Upper lobe of left lung (tissue), 6 donors: Measurements from ENCODE around the gene CCN6. TPM values are rescaled to one million over a fixed set of nuclear protein-coding genes. Genes with fewer than 3 reads are reported as not detected.
"Not testable (repeated sequence)": the region's sequence is repeated elsewhere in the genome, so short reads cannot be mapped to it uniquely, and the experiment has no call there.

ENCODE experiments used
- ATAC-seq, 2 donors: fragments of 200-7000 bp; cut with Tn5 transposase; one replicate each; pipeline ENCODE4 v1.9.1; 2022; ENCODE audit warnings: mild to moderate bottlenecking in 2 of 2, moderate library complexity in 2 of 2; ENCODE audit not compliant: low FRiP score in 2 of 2
- DNase-seq, 2 donors: peaks; one replicate each; pipeline ENCODE4 v3.0.0-alpha.2; 2019 to 2020
- H3K27ac ChIP-seq, 4 donors: fragments of 200-600 bp; sonication (generic); one replicate each; pipeline ENCODE4 v1.5.1; 2016 to 2019
- H3K27me3 ChIP-seq, 4 donors: fragments of 200-600 bp; sonication (generic); one replicate each; pipeline ENCODE4 v1.5.1; 2017 to 2019
- H3K36me3 ChIP-seq, 4 donors: fragments of 200-600 bp; sonication (generic); one replicate each; pipeline ENCODE4 v1.5.1; 2016 to 2019
- H3K4me1 ChIP-seq, 4 donors: fragments of 200-600 bp; sonication (generic); one replicate each; pipeline ENCODE4 v1.5.1; 2018 to 2019
- H3K4me3 ChIP-seq, 4 donors: fragments of 200-600 bp; sonication (generic); one replicate each; pipeline ENCODE4 v1.5.1; 2017 to 2019; ENCODE audit warnings: mild to moderate bottlenecking in 2 of 4, moderate library complexity in 1 of 4
- H3K9me3 ChIP-seq, 4 donors: fragments of 200-600 bp; sonication (generic); one replicate each; pipeline ENCODE4 v1.5.1; 2018 to 2019
- CTCF ChIP-seq, 6 experiments: fragments of 450-650 bp in 4 of 6; fragments of 200-600 bp in 2 of 6; sonication (generic) in 2 of 6; IDR thresholded peaks; one replicate each; pipeline ENCODE4 v1.5.1; 2016 to 2019; ENCODE audit warnings: antibody characterized with exemption in 6 of 6
- EP300 ChIP-seq, 4 donors: sonication (generic); formaldehyde crosslinking; IDR thresholded peaks; one replicate each; pipeline ENCODE4 v1.5.1; 2017; ENCODE audit warnings: antibody characterized with exemption in 4 of 4, control low read depth in 2 of 4
- POLR2A ChIP-seq, 4 donors: fragments of 450-650 bp; IDR thresholded peaks; one replicate each; pipeline ENCODE4 v1.5.1; 2016 to 2017; ENCODE audit warnings: antibody characterized with exemption in 4 of 4, mild to moderate bottlenecking in 2 of 4
- POLR2AphosphoS5 ChIP-seq, 2 donors: sonication (generic); formaldehyde crosslinking; IDR thresholded peaks; one replicate each; pipeline ENCODE4 v1.5.1; 2017; ENCODE audit warnings: antibody characterized with exemption in 2 of 2
- WGBS, 2 donors: methylation state at CpG; one replicate each; pipeline ENCODE4 v1.1.5; 2017 to 2018; 5-methylcytosine and 5-hydroxymethylcytosine counted together
- total RNA-seq, 6 donors: library from RNA; depleted of rRNA in 4 of 6; stranded (reverse); fragments of >200 nt in 4 of 6; gene quantifications; one replicate each; pipeline versions ENCODE4 v1.1.0 to v1.2.1, GENCODE V29; 2016 to 2021
- donor health status: DM: no; HTN: no; CAD: no; lungs with moderate emphysema.
- donor health status: DM: no; HTN: yes; CAD: no; lungs with severe emphysema.

CCN6 gene
- total RNA-seq, 6 donors from 2014 or later, result not detected

GRCh38 chr6:112049996-112050395 lies 3.9 kb upstream of the CCN6 start:
- Histone ChIP-seq H3K4me3 (no peak overlapping the region), H3K4me1 (no peaks in the 10 kb centered on the region), H3K27ac (no peak overlapping the region), H3K9me3 (no peaks in the 10 kb centered on the region), H3K27me3 (no peaks in the 10 kb centered on the region), H3K36me3 (no peaks in the 10 kb centered on the region)
- TF ChIP-seq EP300 (IDR thresholded peaks at IDR 0.05) (no peak), POLR2AphosphoS5 (IDR thresholded peaks at IDR 0.05) (no peak), POLR2A (IDR thresholded peaks at IDR 0.05) (no peak), CTCF (IDR thresholded peaks at IDR 0.05) (no peak)
- no peak for ATAC-seq
- no peak for DNase-seq
- 87 to 90% methylated on average over 7 of the region's 7 CpGs for WGBS, 2 donors

DNA sequence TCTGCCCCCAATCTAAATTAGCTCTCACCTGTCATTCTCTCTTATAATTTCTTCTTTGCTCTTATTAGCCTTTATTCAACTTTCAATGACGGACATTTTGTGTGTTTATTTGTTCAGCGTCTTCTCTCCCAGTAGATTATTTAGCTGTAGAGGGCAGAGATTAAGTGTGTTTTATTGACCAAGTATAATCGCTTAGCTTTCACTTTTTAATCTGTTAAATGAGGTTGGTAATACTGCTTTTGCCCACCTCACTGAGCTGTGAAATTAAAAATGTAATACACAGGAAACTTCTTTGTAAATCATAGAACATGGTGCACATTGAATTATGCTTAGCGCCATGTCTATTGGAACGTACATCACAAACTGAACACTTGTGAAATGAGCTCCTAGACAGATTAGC lies 3.5 kb upstream of the CCN6 start:
- Histone ChIP-seq H3K9me3 (no peaks in the 10 kb centered on the region), H3K4me3 (no peak overlapping the region), H3K27ac (no peak overlapping the region), H3K4me1 (no peaks in the 10 kb centered on the region), H3K36me3 (no peaks in the 10 kb centered on the region), H3K27me3 (no peaks in the 10 kb centered on the region)
- ATAC-seq, result no peak
- TF ChIP-seq EP300 (IDR thresholded peaks at IDR 0.05), result no peak
- TF ChIP-seq CTCF (IDR thresholded peaks at IDR 0.05), result no peak
- TF ChIP-seq POLR2AphosphoS5 (IDR thresholded peaks at IDR 0.05), result no peak
- TF ChIP-seq POLR2A (IDR thresholded peaks at IDR 0.05), result no peak
- DNase-seq, result no peak
- WGBS, 2 donors, result 91 to 98% methylated on average over 5 of the region's 5 CpGs

DNA sequence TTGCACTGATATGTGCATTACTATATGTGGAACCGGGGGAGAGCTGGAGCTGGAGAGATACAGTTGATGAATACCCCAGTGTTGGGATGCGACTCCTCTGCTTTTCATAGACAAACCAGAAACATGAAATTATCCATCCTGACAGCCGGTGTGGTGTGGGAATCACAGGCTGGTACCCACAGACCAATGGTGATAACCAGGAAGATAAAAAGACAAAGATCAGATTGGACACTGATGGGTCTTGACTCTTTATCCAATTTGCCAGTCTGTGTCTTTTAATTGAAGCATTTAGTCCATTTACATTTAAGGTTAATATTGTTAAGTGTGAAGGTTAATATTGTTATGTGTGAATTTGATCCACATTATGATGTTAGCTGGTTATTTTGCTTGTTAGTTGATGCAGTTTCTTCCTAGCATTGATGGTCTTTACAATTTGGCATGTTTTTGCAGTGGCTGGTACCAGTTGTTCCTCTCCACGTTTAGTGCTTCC lies 2.6 kb upstream of the CCN6 start:
- H3K27ac ChIP-seq, H3K27me3 ChIP-seq, H3K36me3 ChIP-seq, ATAC-seq, H3K4me3 ChIP-seq, H3K9me3 ChIP-seq, H3K4me1 ChIP-seq, DNase-seq: not testable (repeated sequence)
- 88 to 89% methylated on average over 4 of the region's 4 CpGs for WGBS, 2 donors

- no peak for TF ChIP-seq EP300 (IDR thresholded peaks at IDR 0.05)
- no peak for TF ChIP-seq POLR2A (IDR thresholded peaks at IDR 0.05)
- no peak for TF ChIP-seq POLR2AphosphoS5 (IDR thresholded peaks at IDR 0.05)
- TF ChIP-seq CTCF (IDR thresholded peaks at IDR 0.05), result no peak
- no peak overlapping the region for H3K27ac ChIP-seq
- no peaks in the 10 kb centered on the region for H3K36me3 ChIP-seq
- no peaks in the 10 kb centered on the region for H3K4me1 ChIP-seq
- no peaks in the 10 kb centered on the region for H3K27me3 ChIP-seq
- no peak for ATAC-seq
- H3K9me3 ChIP-seq, result no peaks in the 10 kb centered on the region
- WGBS, 2 donors, result 74 to 78% methylated on average over 10 of the region's 10 CpGs
- H3K4me3 ChIP-seq, result no peak overlapping the region
- DNase-seq, result no peak
These were observed 769 bp downstream of the CCN6 start for GRCh38 chr6:112054555-112055190.

GRCh38 chr6:112058243-112059032 lies 4.5 kb downstream of the CCN6 start:
- TF ChIP-seq EP300 (IDR thresholded peaks at IDR 0.05) (no peak), POLR2A (IDR thresholded peaks at IDR 0.05) (no peak), POLR2AphosphoS5 (IDR thresholded peaks at IDR 0.05) (no peak), CTCF (IDR thresholded peaks at IDR 0.05) (no peak)
- Histone ChIP-seq H3K27ac (no peak overlapping the region), H3K4me1 (no peaks in the 10 kb centered on the region), H3K27me3 (no peaks in the 10 kb centered on the region), H3K4me3 (no peak overlapping the region), H3K9me3 (no peaks in the 10 kb centered on the region), H3K36me3 (no peaks in the 10 kb centered on the region)
- 58 to 65% methylated on average over 4 of the region's 4 CpGs for WGBS, 2 donors
- no peak for DNase-seq
- ATAC-seq, result no peak
